GM21786 (cell line): ENCODE measurements around the gene RAB6A.

Experiments used
- ATAC-seq: cut with Tn5 transposase; IDR thresholded peaks from one replicate; pipeline ENCODE4 v1.9.1; 2021; ENCODE audit not compliant: unreplicated experiment

The RAB6A gene

GRCh38 chr11:73656985-73657384 is 103.9 kb downstream of the RAB6A start:
- ATAC-seq = no peak

GRCh38 chr11:73655686-73656085 is 105.2 kb downstream of the RAB6A start:
- ATAC-seq = no peak

- no peak for ATAC-seq
Observed at GRCh38 chr11:73654482-73655021, 106.3 kb downstream of the RAB6A start.

- no peak for ATAC-seq
Observed at GRCh38 chr11:73653996-73654395, 106.9 kb downstream of the RAB6A start.

- no peak for ATAC-seq
Observed at GRCh38 chr11:73652856-73653559, 107.9 kb downstream of the RAB6A start.

- no peak for ATAC-seq
Observed at GRCh38 chr11:73652046-73652730, 108.7 kb downstream of the RAB6A start.

GRCh38 chr11:73651661-73652045 is 109.2 kb downstream of the RAB6A start:
- no peak for ATAC-seq

GRCh38 chr11:73651252-73651651 is 109.6 kb downstream of the RAB6A start:
- ATAC-seq = no peak

- ATAC-seq = no peak
Observed at GRCh38 chr11:73650400-73650799, 110.5 kb downstream of the RAB6A start.

GRCh38 chr11:73649206-73649605 is 111.7 kb downstream of the RAB6A start:
- ATAC-seq = no peak

GRCh38 chr11:73648571-73649046 is 112.3 kb downstream of the RAB6A start:
- no peak for ATAC-seq

- no peak for ATAC-seq
Observed at GRCh38 chr11:73648121-73648520, 112.8 kb downstream of the RAB6A start.

GRCh38 chr11:73647459-73648100 is 113.3 kb downstream of the RAB6A start:
- peak; percentile 88 for ATAC-seq

- ATAC-seq = no peak
Observed at GRCh38 chr11:73645972-73646631, 114.8 kb downstream of the RAB6A start, which contains the start of gene PLEKHB1. Gene PLEKHB1 (plus strand): TSS chr11:73646581. CDS start chr11:73646609, 28 bp downstream.

GRCh38 chr11:73645121-73645969 is 115.5 kb downstream of the RAB6A start:
- no peak for ATAC-seq

GRCh38 chr11:73641668-73642067 is 119.2 kb downstream of the RAB6A start:
- no peak for ATAC-seq

GRCh38 chr11:73640592-73640991 is 120.3 kb downstream of the RAB6A start:
- ATAC-seq = no peak

- ATAC-seq = no peak
Observed at GRCh38 chr11:73637012-73637411, 123.9 kb downstream of the RAB6A start.

- no peak for ATAC-seq
Observed at GRCh38 chr11:73636249-73636648, 124.6 kb downstream of the RAB6A start.

- ATAC-seq = no peak
Observed at GRCh38 chr11:73635721-73636120, 125.2 kb downstream of the RAB6A start.
